Neural progenitor cell (in vitro differentiated cells): Measurements from ENCODE around the gene ZNF91. TPM values are rescaled to one million over a fixed set of nuclear protein-coding genes. Genes with fewer than 3 reads are reported as not detected.

ENCODE experiments used
- DNase-seq: peaks from one replicate; pipeline ENCODE4 v3.0.0-alpha.2; 2016; ENCODE audit warnings: low spot score
- H2AFZ ChIP-seq: fragments of 200-600 bp; sonication (generic); replicated peaks from 2 replicates; pipeline ENCODE4 v1.6.1; 2016; ENCODE audit warnings: antibody characterized with exemption
- H3F3A ChIP-seq: fragments of 200-600 bp; sonication (generic); 2 replicates; pipeline ENCODE4 v1.6.1; 2016; ENCODE audit warnings: antibody characterized with exemption, low read depth
- H3K27ac ChIP-seq: fragments of 200-600 bp; sonication (generic); 2 replicates; pipeline ENCODE4 v1.5.1; 2016; ENCODE audit warnings: mild to moderate bottlenecking
- H3K27me3 ChIP-seq: fragments of 200-600 bp; sonication (generic); 2 replicates; pipeline ENCODE4 v1.6.1; 2016; ENCODE audit warnings: mild to moderate bottlenecking, moderate library complexity
- H3K36me3 ChIP-seq: fragments of 200-600 bp; sonication (generic); 2 replicates; pipeline ENCODE4 v1.5.1; 2016
- H3K4me1 ChIP-seq: fragments of 200-600 bp; sonication (generic); 2 replicates; pipeline ENCODE4 v1.6.1; 2016; ENCODE audit warnings: mixed run types
- H3K4me2 ChIP-seq: fragments of 200-600 bp; sonication (generic); 2 replicates; pipeline ENCODE4 v1.6.1; 2016
- H3K4me3 ChIP-seq: fragments of 200-600 bp; sonication (generic); 2 replicates; pipeline ENCODE4 v1.5.1; 2016
- H3K79me2 ChIP-seq: fragments of 200-600 bp; sonication (generic); 2 replicates; pipeline ENCODE4 v1.6.1; 2016; ENCODE audit warnings: low read depth
- H3K9ac ChIP-seq: fragments of 200-600 bp; sonication (generic); 2 replicates; pipeline ENCODE4 v1.6.1; 2016
- H3K9me3 ChIP-seq: fragments of 200-600 bp; sonication (generic); 2 replicates; pipeline ENCODE4 v1.5.1; 2016; ENCODE audit warnings: low read depth
- H4K20me1 ChIP-seq: fragments of 200-600 bp; sonication (generic); 2 replicates; pipeline ENCODE4 v1.6.1; 2016; ENCODE audit warnings: low read depth
- H3K27ac Mint-ChIP-seq: 3 replicates; pipeline ENCODE4 v1.8.0; 2021; ENCODE audit warnings: mixed read lengths
- H3K27me3 Mint-ChIP-seq: 2 replicates; pipeline ENCODE4 v1.8.0; 2022; ENCODE audit warnings: low read depth, mild to moderate bottlenecking, inconsistent platforms, moderate library complexity, mixed read lengths; ENCODE audit not compliant: insufficient read depth
- H3K36me3 Mint-ChIP-seq: 3 replicates; pipeline ENCODE4 v1.8.0; 2021; ENCODE audit warnings: mixed read lengths
- H3K4me1 Mint-ChIP-seq: 3 replicates; pipeline ENCODE4 v1.8.0; 2021; ENCODE audit warnings: mixed read lengths
- H3K4me3 Mint-ChIP-seq: 3 replicates; pipeline ENCODE4 v1.8.0; 2021; ENCODE audit warnings: mild to moderate bottlenecking, moderate library complexity, mixed read lengths
- H3K9me3 Mint-ChIP-seq: 3 replicates; pipeline ENCODE4 v1.8.0; 2020; ENCODE audit warnings: mixed read lengths
- EZH2 ChIP-seq: fragments of 200-600 bp; sonication (generic); IDR thresholded peaks from 2 replicates; pipeline ENCODE4 v1.6.1; 2017; ENCODE audit warnings: antibody characterized with exemption, mild to moderate bottlenecking, moderate library complexity
- EZH2phosphoT487 ChIP-seq: fragments of 200-600 bp; sonication (generic); IDR thresholded peaks from 2 replicates; pipeline ENCODE4 v1.6.1; 2017; ENCODE audit warnings: antibody characterized with exemption
- total RNA-seq: library from RNA; depleted of rRNA; stranded (reverse); fragments of >200 nt; gene quantifications from 2 replicates; pipeline ENCODE4 v1.2.3, GENCODE V29; 2015; ENCODE audit warnings: low replicate concordance
- TF ChIP-seq, protein P1 (sequence below): fragments of 200-600 bp; sonication (generic); IDR thresholded peaks from 2 replicates; pipeline ENCODE4 v1.5.1; 2017; ENCODE audit warnings: antibody characterized with exemption, mild to moderate bottlenecking

Gene ZNF91
- total RNA-seq, 1 donor from 2014 or later: 105 TPM

DNA sequence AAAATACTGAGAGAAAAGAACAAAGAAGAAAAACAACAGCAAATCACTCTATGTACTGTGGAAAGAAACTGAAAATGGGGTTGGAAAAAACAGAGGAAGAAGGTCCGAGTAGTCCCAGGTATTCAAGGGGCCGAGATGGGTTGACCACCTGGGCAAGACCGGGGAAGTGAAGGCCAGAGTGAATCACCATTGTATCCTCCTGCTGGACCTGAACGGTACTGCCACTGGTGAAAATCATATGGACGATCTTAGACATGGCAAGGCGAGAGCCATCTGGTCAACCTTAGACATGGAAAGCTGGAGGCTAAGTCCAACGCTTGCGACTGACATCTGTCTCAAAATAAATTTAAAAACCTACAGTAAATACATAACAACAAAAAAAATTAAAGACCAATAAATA, 44.4 kb upstream of the ZNF91 start:
- H3K4me1 Mint-ChIP-seq: no peaks in the 10 kb centered on the region
- no peaks in the 10 kb centered on the region for H3K36me3 ChIP-seq
- H2AFZ ChIP-seq: no peak overlapping the region
- H3K9ac ChIP-seq: no peak overlapping the region
- H3K36me3 Mint-ChIP-seq: peaks cover 3% of the 10 kb centered on the region
- no peaks in the 10 kb centered on the region for H3K27me3 ChIP-seq
- H3K4me3 ChIP-seq: no peak overlapping the region
- no peak overlapping the region for H3K27ac Mint-ChIP-seq
- peaks cover 33% of the 10 kb centered on the region for H3K9me3 ChIP-seq
- no peak overlapping the region for H3K27ac ChIP-seq
- DNase-seq: no peak
- no peak overlapping the region for H3K4me2 ChIP-seq
- H3F3A ChIP-seq: no peaks in the 10 kb centered on the region
- H3K4me3 Mint-ChIP-seq: no peak overlapping the region
- TF ChIP-seq, protein P1, sequence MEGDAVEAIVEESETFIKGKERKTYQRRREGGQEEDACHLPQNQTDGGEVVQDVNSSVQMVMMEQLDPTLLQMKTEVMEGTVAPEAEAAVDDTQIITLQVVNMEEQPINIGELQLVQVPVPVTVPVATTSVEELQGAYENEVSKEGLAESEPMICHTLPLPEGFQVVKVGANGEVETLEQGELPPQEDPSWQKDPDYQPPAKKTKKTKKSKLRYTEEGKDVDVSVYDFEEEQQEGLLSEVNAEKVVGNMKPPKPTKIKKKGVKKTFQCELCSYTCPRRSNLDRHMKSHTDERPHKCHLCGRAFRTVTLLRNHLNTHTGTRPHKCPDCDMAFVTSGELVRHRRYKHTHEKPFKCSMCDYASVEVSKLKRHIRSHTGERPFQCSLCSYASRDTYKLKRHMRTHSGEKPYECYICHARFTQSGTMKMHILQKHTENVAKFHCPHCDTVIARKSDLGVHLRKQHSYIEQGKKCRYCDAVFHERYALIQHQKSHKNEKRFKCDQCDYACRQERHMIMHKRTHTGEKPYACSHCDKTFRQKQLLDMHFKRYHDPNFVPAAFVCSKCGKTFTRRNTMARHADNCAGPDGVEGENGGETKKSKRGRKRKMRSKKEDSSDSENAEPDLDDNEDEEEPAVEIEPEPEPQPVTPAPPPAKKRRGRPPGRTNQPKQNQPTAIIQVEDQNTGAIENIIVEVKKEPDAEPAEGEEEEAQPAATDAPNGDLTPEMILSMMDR: no peak
- no peak for TF ChIP-seq EZH2
- H3K27me3 Mint-ChIP-seq: peaks cover 2% of the 10 kb centered on the region
- no peaks in the 10 kb centered on the region for H3K4me1 ChIP-seq
- H3K9me3 Mint-ChIP-seq: peaks cover 64% of the 10 kb centered on the region
- no peaks in the 10 kb centered on the region for H3K79me2 ChIP-seq
- H4K20me1 ChIP-seq: no peaks in the 10 kb centered on the region

DNA sequence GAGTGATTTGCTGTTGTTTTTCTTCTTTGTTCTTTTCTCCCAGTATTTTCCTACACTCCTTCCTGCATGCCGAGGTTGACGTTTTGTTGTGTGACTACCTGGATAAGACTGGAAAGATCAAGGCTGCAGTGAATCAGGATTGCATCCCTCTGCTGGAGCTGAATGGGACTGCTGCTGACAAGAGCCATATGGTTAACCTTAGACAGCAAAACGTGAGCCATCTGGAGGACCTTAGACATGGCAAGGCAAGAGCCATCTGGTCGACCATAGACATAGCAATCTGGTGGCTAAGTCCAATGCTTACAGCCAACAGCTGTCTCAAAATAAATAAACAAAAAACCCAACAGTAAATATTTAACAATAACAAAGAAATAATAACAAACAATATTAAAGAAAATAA, 42.6 kb upstream of the ZNF91 start:
- H3K9me3 ChIP-seq: peaks cover 21% of the 10 kb centered on the region
- Mint-ChIP-seq H3K4me3 (no peak overlapping the region), H3K9me3 (peaks cover 58% of the 10 kb centered on the region), H3K4me1 (no peaks in the 10 kb centered on the region), H3K36me3 (peaks cover 3% of the 10 kb centered on the region), H3K27me3 (peaks cover 2% of the 10 kb centered on the region), H3K27ac (no peak overlapping the region)
- TF ChIP-seq EZH2 (no peak), EZH2phosphoT487 (no peak)
- TF ChIP-seq, protein P1: no peak
- no peak overlapping the region for H3K27ac ChIP-seq
- H3K9ac ChIP-seq: no peak overlapping the region
- no peaks in the 10 kb centered on the region for H3K27me3 ChIP-seq
- no peak for DNase-seq
- H3K4me3 ChIP-seq: no peak overlapping the region
- no peaks in the 10 kb centered on the region for H3K79me2 ChIP-seq
- H3K4me2 ChIP-seq: no peak overlapping the region
- H3K36me3 ChIP-seq: no peaks in the 10 kb centered on the region
- H3K4me1 ChIP-seq: no peaks in the 10 kb centered on the region
- H3F3A ChIP-seq: no peaks in the 10 kb centered on the region
- no peaks in the 10 kb centered on the region for H4K20me1 ChIP-seq
- no peak overlapping the region for H2AFZ ChIP-seq

DNA sequence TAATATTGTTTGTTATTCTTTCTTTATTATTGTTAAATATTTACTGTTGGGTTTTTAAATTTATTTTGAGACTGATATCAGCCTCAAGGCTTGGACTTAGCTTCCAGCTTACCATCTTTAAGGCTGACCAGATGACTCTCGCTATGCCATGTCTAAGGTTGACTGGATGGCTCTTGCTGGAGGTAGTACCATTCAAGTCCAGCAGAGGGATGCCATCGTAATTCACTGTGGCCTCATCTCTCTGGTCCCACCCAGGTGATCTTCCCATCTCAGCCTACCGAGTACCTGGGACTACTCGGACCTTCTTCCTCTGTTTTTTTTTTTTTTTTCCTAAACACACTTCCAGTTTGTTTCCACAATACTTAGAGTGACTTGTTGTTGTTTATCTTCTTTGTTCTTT, 41.7 kb upstream of the ZNF91 start:
- H3K36me3 Mint-ChIP-seq: peaks cover 3% of the 10 kb centered on the region
- TF ChIP-seq EZH2phosphoT487 (no peak), EZH2 (no peak)
- TF ChIP-seq, protein P1: no peak

More for the DNA sequence above, 41.7 kb upstream of the ZNF91 start:
- DNase-seq: no peak
- Histone ChIP-seq H3K4me1 (no peaks in the 10 kb centered on the region), H3K36me3 (no peaks in the 10 kb centered on the region), H3K9ac (no peak overlapping the region), H3F3A (no peaks in the 10 kb centered on the region), H3K9me3 (peaks cover 18% of the 10 kb centered on the region), H2AFZ (no peak overlapping the region), H3K27ac (no peak overlapping the region), H3K4me2 (no peak overlapping the region), H4K20me1 (no peaks in the 10 kb centered on the region), H3K4me3 (no peak overlapping the region), H3K79me2 (no peaks in the 10 kb centered on the region), H3K27me3 (no peaks in the 10 kb centered on the region)
- Mint-ChIP-seq H3K4me3 (no peak overlapping the region), H3K27me3 (peaks cover 2% of the 10 kb centered on the region), H3K27ac (no peak overlapping the region), H3K4me1 (no peaks in the 10 kb centered on the region), H3K9me3 (peaks cover 55% of the 10 kb centered on the region)
